HG02763 (cell line): ENCODE measurements around the gene ADGRA3.
"Not testable (repeated sequence)": the region's sequence is repeated elsewhere in the genome, so short reads cannot be mapped to it uniquely, and the experiment has no call there.

Experiments
- ATAC-seq: cut with Tn5 transposase; IDR thresholded peaks from one replicate; pipeline ENCODE4 v1.9.1; 2021; ENCODE audit warnings: mild to moderate bottlenecking, moderate library complexity; ENCODE audit not compliant: unreplicated experiment

The ADGRA3 gene

DNA sequence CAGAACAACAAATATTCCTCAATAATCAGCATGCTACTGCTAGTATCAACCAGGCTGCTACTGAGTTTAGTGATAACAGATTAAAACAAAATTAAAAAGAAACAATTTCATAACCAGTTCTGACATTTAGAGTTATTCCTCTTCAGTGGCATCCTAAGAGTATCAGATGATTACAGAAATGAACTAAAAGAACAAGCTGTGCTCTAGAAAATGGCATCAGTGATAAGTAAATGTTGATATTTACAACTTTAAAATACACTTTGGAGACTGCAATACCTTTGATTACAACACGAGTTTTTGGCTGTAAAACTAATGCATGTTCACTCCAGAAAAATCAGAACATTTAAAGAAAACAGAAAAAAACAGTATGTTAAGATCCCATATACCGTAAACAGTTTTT, 72.9 kb downstream of the ADGRA3 start:
- no peak for ATAC-seq

DNA sequence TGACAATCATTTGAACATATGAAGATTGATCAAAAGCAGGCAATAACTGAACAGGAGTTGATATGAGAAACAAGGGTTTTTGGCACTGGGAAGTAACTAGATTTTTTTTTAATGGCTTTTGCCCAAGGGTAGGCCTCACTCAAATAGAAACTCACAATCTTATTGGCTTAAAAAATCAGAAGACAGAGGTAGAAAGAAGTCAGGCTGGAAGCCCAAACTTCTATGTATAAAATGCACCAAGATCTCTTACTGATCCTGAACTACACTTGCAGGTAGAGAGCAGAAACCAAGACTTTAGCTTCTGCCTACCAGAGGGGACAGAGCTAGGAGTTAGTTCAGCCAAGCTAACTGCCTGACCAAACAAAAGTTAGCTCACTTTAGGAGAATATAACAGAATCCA, 74.9 kb downstream of the ADGRA3 start:
- no peak for ATAC-seq

GRCh38 chr4:22439947-22440346, 75.9 kb downstream of the ADGRA3 start:
- no peak for ATAC-seq

- ATAC-seq, result no peak
Observed at GRCh38 chr4:22435652-22436051, 80.2 kb downstream of the ADGRA3 start.

DNA sequence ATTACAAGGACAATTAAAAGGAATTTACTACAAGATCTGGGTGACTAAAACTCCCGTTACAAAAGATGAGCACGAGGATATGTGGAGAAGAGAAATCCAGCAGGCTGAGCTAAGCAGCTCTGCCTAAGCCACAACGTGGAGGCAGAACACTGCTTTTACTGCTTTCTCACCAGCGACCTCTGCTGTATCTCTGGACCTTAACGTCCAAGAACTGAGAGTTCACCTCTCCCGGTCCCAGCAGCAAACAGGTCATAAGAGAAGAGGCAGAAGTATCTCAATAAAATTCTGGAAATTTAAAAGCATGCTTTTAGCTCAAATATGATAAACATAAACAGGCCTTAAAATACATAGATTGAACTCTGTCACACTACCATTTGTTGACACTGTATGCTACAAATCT, 81.0 kb downstream of the ADGRA3 start:
- no peak for ATAC-seq

GRCh38 chr4:22430626-22431025, 85.2 kb downstream of the ADGRA3 start:
- no peak for ATAC-seq

DNA sequence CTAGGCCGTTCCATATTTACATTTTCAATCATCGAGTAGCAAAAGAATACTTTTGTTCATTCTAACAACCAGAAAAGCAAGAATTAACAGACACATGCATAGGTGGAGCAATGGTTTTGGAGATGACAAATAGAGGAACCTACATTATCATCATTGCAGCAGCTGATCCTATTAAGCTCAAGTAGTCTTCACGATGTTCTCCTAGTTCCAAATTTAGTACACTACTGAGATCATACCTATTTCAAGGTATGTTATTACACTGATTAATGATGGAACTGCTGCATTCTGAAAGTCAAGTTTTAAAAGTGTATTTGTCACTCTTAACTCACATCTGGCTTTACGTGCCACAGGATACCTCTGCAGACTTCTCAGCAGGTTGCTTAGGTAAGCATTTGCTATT, 87.4 kb downstream of the ADGRA3 start:
- no peak for ATAC-seq

DNA sequence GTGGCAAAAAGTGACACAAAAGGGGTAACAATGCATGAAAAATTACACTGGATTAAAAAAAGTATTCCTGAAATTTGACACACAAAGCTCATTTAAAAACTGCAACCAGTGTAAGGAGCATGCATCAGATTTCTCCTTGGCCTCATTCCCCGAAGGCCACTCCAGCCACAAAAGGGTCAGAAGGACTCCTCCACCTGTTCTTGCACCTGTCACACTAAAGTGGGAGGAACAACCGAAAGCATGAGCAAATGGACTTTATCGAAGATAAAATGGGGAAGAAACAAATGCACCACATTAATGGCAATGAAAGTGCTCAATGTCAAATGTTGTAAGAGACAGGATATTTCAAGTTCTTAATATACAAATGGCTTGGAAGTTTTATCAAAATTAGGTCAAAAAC, 88.2 kb downstream of the ADGRA3 start:
- no peak for ATAC-seq

GRCh38 chr4:22420291-22420690, 95.6 kb downstream of the ADGRA3 start:
- ATAC-seq, result no peak

GRCh38 chr4:22417408-22417807, 98.5 kb downstream of the ADGRA3 start:
- no peak for ATAC-seq

DNA sequence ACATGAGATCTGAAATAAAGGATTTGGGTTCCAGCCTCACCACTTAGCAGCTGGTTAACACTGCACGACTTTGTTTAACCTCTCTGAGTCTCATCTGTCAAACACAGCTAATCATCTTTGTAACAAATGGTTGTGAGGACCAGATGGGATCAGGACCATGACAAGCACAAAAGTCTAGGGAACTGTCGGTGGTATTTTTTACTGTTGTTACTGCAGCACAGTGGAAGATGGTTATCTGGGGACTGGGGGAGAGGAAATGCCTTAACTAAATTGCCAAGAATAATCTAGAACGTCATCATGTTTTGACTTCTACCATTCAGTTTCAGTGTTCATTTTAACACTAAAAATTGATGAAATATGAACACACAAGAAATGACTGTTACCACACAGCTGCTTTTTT, 99.5 kb downstream of the ADGRA3 start:
- no peak for ATAC-seq

DNA sequence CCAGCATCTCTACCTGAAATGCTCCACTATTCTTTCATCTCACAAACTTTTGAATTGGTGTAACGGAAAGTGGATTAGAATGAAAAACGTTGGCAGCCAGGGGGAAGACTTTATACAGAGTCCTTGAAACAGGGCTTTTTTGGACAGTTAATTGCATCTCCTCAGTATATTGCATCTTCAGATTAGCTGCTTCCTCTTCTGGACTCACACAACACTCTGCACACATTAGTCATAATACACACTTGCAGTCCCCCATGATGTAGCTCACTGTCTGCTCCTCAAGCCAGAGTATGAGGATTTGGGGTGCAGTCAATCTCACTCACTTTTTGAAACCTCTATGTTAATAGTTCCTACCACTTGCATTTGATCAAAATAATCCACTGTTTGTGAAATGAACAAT, 101.0 kb downstream of the ADGRA3 start:
- no peak for ATAC-seq

GRCh38 chr4:22413471-22413870, 102.4 kb downstream of the ADGRA3 start:
- no peak for ATAC-seq

- no peak for ATAC-seq
Observed at GRCh38 chr4:22412013-22412412, 103.9 kb downstream of the ADGRA3 start.

GRCh38 chr4:22410645-22411247, 105.1 kb downstream of the ADGRA3 start:
- ATAC-seq, result no peak

DNA sequence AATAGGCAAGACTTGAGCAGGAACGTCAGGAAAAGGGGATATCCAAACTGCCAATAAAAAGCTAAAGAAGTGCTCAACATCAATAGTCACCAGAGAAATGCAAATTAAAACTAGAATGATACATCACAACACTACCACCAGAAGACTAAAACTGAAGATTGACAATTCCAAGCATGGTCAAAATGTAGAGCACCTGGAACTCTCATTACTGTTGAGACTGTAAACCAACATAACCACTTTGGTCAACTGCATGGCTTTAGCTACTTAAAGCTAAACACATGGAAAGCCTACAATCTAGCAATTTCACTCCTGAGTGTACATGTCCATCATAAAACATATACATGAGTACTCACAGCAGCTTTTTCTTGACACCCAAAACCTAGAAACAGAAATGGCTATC, 107.4 kb downstream of the ADGRA3 start:
- no peak for ATAC-seq

GRCh38 chr4:22407361-22407760, 108.5 kb downstream of the ADGRA3 start:
- no peak for ATAC-seq

DNA sequence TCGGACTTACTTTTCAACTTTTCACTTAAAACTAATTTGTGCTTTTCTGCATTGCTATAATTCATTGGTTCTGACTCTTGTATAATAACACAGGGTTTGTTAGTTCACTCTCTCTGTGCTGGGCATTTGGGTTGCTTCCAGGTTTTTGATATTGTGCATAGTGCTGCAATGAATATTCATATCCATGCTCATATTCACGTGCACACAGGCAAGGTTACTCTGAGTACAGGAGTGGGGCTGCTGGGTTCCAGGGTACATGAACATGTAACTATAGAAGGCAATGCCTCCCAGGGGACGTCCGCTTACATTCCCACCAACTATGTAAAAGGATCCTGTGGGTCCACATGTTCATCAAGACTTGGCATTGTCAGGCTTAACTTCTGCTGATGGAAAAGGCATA, 117.2 kb downstream of the ADGRA3 start:
- ATAC-seq, result no peak

DNA sequence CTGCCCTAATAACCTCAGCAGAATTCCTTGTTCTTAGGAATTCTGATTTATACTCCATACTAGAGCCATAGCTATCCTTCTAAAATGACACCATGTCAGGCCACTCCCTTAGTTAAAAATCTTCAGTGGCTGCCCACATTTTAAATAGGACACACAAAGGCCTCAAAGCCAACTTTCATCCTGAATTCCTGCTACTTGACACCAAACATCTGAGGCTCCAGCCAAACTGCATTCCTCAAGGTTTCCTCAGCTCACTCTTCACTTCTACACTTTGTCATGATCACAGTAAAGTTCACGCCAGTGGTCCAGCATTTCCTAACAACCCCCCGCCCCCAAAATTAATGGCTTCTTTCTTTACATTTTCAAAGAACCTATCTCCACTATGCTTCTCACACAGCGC, 124.3 kb downstream of the ADGRA3 start:
- no peak for ATAC-seq

GRCh38 chr4:22389240-22389870, 126.5 kb downstream of the ADGRA3 start:
- no peak for ATAC-seq

DNA sequence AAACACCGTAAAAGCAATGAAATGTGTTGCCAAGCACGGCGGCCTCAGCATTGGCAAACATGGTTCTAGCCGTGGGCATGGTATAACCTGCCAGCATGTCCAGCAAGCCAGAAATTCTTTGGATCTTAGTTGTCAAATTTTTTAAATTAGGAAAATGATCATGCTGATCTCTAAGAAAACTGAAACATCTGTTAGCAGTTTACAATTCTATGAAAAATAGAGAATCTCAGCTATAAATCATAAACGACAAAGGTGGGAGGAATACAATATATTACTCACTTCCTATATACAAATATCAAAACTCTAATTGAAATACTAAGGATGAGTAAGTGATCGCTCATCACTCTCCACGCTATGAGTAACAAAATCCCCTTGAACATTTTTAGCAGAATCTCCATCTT, 130.3 kb downstream of the ADGRA3 start:
- ATAC-seq, result no peak

DNA sequence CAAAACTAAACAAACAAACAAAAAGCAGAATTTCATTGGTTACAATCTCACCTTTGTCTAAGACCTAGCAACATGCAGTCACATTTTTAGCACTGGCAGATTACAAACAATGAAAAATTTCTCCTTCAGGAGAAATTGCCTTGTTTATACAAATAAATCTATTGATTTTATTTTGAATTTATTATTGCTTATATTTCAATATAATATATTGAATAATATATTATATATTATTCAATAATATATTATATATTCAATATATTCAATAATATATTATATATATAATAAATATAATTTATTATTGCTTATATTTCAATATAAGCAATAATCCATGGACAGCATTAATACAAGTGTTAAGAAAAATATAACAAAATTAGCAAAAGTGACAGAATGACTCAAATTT, 131.7 kb downstream of the ADGRA3 start:
- no peak for ATAC-seq

- ATAC-seq, result not testable (repeated sequence)
Observed at GRCh38 chr4:22382216-22382615, 133.7 kb downstream of the ADGRA3 start.
